T-cell (primary cell): ENCODE results near the gene TRIP6. TPM values are rescaled to one million over a fixed set of nuclear protein-coding genes. Genes with fewer than 3 reads are reported as not detected.

Experiments
- ATAC-seq, 4 experiments: fragments of 200-7000 bp in 3 of 4; fragments of 150-1000 bp in 1 of 4; cut with Tn5 transposase; replicated peaks in 1 of 4; 1 replicate in 3 of 4; 2 replicates in 1 of 4; pipeline ENCODE4 v1.10.0; 2021; ENCODE audit warnings: moderate library complexity in 3 of 4, mild to moderate bottlenecking in 2 of 4, moderate number of reproducible peaks in 1 of 4
- CTCF ChIA-PET, 2 donors: fragments of 300-600 bp; sonication (Branson Sonifier 250); formaldehyde crosslinking; loops; one replicate each; lab custom pipeline; 2022; ENCODE audit warnings: antibody characterized with exemption in 2 of 2; lab: Charles Lee
- POLR2A ChIA-PET, 2 donors: fragments of 300-600 bp; sonication (Branson Sonifier 250); formaldehyde crosslinking; loops; one replicate each; lab custom pipeline; 2022; ENCODE audit warnings: antibody characterized with exemption in 2 of 2; lab: Charles Lee
- DNase-seq, 35 experiments: peaks; one replicate each; pipeline versions ENCODE4 v3.0.0 to v3.0.0-alpha.2; 2013 to 2023
- H3K27ac ChIP-seq: one replicate; pipeline ENCODE4 v1.5.1; 2013; ENCODE audit warnings: low read length
- H3K27me3 ChIP-seq, 2 experiments: replicated peaks in 1 of 2; 1 replicate in 1 of 2; 2 replicates in 1 of 2; pipeline versions ENCODE4 v1.6.1 to v1.7.0; 2013; ENCODE audit warnings: low read length in 1 of 2, mixed read lengths in 1 of 2; ENCODE audit not compliant: control insufficient read depth in 2 of 2, insufficient read depth in 2 of 2; ENCODE audit errors: extremely low read depth in 1 of 2
- H3K36me3 ChIP-seq, 2 donors: 1 replicate in 1 of 2; 2 replicates in 1 of 2; pipeline versions ENCODE4 v1.6.1 to v1.7.0; 2013; ENCODE audit warnings: low read length in 1 of 2; ENCODE audit not compliant: control insufficient read depth in 2 of 2, insufficient read depth in 1 of 2; ENCODE audit errors: extremely low read depth in 1 of 2
- H3K4me1 ChIP-seq, 2 experiments: 1 replicate in 1 of 2; 2 replicates in 1 of 2; pipeline versions ENCODE4 v1.6.1 to v1.7.0; 2013; ENCODE audit warnings: low read length in 2 of 2, mixed read lengths in 1 of 2; ENCODE audit not compliant: insufficient read depth in 2 of 2, control insufficient read depth in 1 of 2; ENCODE audit errors: extremely low read depth in 1 of 2
- H3K4me3 ChIP-seq, 2 donors: 1 replicate in 1 of 2; 2 replicates in 1 of 2; pipeline versions ENCODE4 v1.5.1 to v1.7.0; 2013; ENCODE audit warnings: mild to moderate bottlenecking in 2 of 2, low read length in 1 of 2, moderate library complexity in 1 of 2; ENCODE audit not compliant: control insufficient read depth in 1 of 2; ENCODE audit errors: extremely low read depth in 1 of 2
- H3K9me3 ChIP-seq: 2 replicates; pipeline ENCODE4 v1.7.0; 2013
- H3K27ac Mint-ChIP-seq, 2 donors: one replicate each; pipeline ENCODE4 v1.8.0; 2020 to 2021; ENCODE audit warnings: mild to moderate bottlenecking in 2 of 2, mixed read lengths in 2 of 2
- H3K27me3 Mint-ChIP-seq, 2 donors: one replicate each; pipeline ENCODE4 v1.8.0; 2021 to 2022; ENCODE audit warnings: mixed read lengths in 2 of 2
- H3K36me3 Mint-ChIP-seq: one replicate; pipeline ENCODE4 v1.8.0; 2021; ENCODE audit warnings: mixed read lengths
- H3K4me1 Mint-ChIP-seq, 3 donors: one replicate each; pipeline ENCODE4 v1.8.0; 2020 to 2022; ENCODE audit warnings: mixed read lengths in 3 of 3, mild to moderate bottlenecking in 1 of 3
- H3K4me3 Mint-ChIP-seq, 3 donors: one replicate each; pipeline ENCODE4 v1.8.0; 2020 to 2022; ENCODE audit warnings: mild to moderate bottlenecking in 3 of 3, mixed read lengths in 3 of 3, moderate library complexity in 3 of 3
- H3K9me3 Mint-ChIP-seq, 3 donors: one replicate each; pipeline ENCODE4 v1.8.0; 2020 to 2022; ENCODE audit warnings: mixed read lengths in 3 of 3
- WGBS: methylation state at CpG from one replicate; pipeline ENCODE4 v1.1.5; 2013; ENCODE audit warnings: missing lambda C conversion rate; ENCODE audit not compliant: insufficient coverage; 5-methylcytosine and 5-hydroxymethylcytosine counted together
- total RNA-seq, 35 experiments: library from RNA in 6 of 35; stranded (reverse) in 6 of 35; fragments of 120-200 nt in 1 of 35; gene quantifications; one replicate each; pipeline versions ENCODE4 v1.2.1 to v1.2.4 and lab custom pipeline; 2013 to 2026

The TRIP6 gene
- total RNA-seq, 5 donors from 2014 or later (not counting 1 experiment from before 2014, with no cell fraction given): 5.6 to 14.6 (median 8.8) TPM

DNA sequence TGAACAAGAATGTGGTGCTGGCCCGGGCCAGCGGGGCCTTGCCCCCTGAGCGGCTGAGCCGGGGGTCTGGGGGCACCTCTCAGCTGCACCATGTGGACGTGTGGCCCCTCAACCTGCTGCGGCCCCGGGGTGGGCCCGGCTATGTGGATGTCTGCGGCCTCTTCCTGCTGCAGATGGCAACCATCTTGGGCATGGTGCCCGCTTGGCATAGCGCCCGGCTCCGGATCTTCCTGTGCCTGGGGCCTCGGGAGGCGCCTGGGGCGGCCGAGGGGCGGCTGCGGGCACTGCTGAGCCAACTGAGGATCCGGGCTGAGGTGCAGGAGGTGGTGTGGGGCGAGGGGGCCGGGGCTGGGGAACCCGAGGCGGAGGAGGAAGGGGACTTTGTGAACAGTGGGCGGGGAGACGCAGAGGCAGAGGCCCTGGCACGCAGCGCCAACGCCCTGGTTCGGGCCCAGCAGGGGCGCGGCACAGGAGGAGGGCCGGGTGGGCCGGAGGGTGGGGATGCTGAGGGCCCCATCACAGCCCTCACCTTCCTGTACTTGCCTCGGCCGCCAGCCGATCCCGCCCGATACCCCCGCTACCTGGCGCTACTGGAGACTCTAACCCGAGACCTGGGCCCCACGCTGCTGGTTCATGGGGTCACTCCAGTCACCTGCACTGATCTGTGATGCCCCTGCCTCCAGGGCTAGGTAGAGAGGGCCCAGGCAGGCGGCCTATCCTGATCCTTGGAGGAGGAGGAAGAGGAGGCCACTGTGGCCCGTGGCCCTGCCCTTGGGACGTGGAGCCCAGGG lies 1.1 kb upstream of the TRIP6 start:
- Mint-ChIP-seq H3K27ac (peak overlapping the region; percentile 44 to 70), H3K4me3 (peak overlapping the region; percentile 72 to 81 (median 75)), H3K9me3 (no peaks in the 10 kb centered on the region), H3K4me1 (peaks cover 14 to 17% (median 16%) of the 10 kb centered on the region in 3 donors), H3K27me3 (no peaks in the 10 kb centered on the region), H3K36me3 (peaks cover 19% of the 10 kb centered on the region)
- Histone ChIP-seq H3K36me3 (peaks cover 11 to 31% of the 10 kb centered on the region in 2 donors), H3K27me3 (no peaks in the 10 kb centered on the region), H3K9me3 (no peaks in the 10 kb centered on the region), H3K4me1 (peaks cover 5 to 22% of the 10 kb centered on the region in 2 experiments), H3K4me3 (peak overlapping the region; percentile 15 to 49), H3K27ac (peak overlapping the region; percentile 65)
- ChIA-PET POLR2A (no interaction called here), CTCF (no interaction called here)
- ATAC-seq: peak; percentile 67 to 74 (median 69)
- WGBS: 61% methylated on average over 39 of the region's 46 CpGs
- peak in 16 of 35 experiments; percentile 19 to 51 (median 34) for DNase-seq

DNA sequence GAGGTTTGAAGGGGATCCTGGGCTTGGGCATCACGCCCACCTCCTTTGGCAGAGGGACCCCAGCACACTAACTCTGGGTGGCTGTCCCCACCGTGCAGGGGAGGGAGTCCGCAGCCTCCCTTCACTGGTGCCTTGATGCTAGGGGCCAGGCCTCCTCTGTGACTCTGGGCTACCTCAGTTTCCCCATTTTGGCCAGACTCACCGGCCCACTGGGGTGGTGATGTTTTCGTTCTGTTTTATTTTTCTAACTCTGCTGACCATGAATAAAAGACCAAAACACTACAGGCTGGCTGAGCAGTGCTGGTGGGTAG lies 503 bp upstream of the TRIP6 start:
- CTCF ChIA-PET: no interaction called here
- DNase-seq: no peak
- H3K4me3 Mint-ChIP-seq: peak overlapping the region; percentile 72 to 81 (median 75)
- peaks cover 5 to 22% of the 10 kb centered on the region in 2 experiments for H3K4me1 ChIP-seq
- no peak for ATAC-seq
- no peaks in the 10 kb centered on the region for H3K9me3 Mint-ChIP-seq
- H3K9me3 ChIP-seq: no peaks in the 10 kb centered on the region
- peaks cover 19% of the 10 kb centered on the region for H3K36me3 Mint-ChIP-seq
- H3K4me3 ChIP-seq: peak overlapping the region; percentile 49 to 74
- POLR2A ChIA-PET: no interaction called here
- H3K27ac Mint-ChIP-seq: peak overlapping the region; percentile 86
- no peaks in the 10 kb centered on the region for H3K27me3 Mint-ChIP-seq
- WGBS: 83% methylated on average over 1 of the region's 5 CpGs
- no peaks in the 10 kb centered on the region for H3K27me3 ChIP-seq
- H3K4me1 Mint-ChIP-seq: peaks cover 14 to 17% (median 16%) of the 10 kb centered on the region in 3 donors
- H3K36me3 ChIP-seq: peaks cover 8 to 26% of the 10 kb centered on the region in 2 donors
- H3K27ac ChIP-seq: peak overlapping the region; percentile 65

DNA sequence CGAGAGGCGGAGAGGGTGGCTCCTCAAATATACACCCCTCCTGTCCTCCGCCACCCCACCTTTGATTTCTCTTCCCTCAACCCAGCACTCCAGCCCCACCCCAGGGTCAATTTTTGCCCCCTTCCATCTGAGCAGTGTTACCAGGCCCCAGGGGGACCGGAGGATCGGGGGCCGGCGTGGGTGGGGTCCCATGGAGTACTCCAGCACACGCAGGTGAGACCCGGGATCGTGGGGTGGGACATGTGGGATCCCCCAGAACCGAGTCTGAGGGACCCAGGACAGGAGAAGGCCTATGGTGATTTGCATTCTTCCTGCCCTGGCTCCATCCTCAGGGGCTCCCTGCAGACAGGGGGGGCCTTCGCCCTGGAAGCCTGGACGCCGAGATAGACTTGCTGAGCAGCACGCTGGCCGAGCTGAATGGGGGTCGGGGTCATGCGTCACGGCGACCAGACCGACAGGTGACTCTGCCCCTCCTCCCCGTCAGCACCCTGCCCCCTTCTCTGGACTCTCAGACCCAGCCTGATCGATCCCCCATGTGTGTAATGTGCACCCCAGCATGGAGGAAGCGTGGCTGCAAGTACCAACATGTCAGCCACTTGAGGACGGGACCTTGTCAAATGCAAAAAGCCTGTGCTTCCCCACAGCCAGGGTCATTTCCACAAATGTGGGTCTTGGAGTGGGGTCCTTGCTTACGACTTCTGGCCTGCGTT lies 744 bp downstream of the TRIP6 start:
- no peaks in the 10 kb centered on the region for H3K9me3 Mint-ChIP-seq
- H3K4me1 ChIP-seq: peaks cover 5 to 22% of the 10 kb centered on the region in 2 experiments
- peak overlapping the region; percentile 71 to 75 for H3K27ac Mint-ChIP-seq
- DNase-seq (no peak), ATAC-seq (no peak)
- peaks cover 14% of the 10 kb centered on the region for H3K36me3 Mint-ChIP-seq
- ChIA-PET CTCF (no interaction called here), POLR2A (no interaction called here)
- peak overlapping the region; percentile 43 to 72 (median 55) for H3K4me3 Mint-ChIP-seq
- H3K9me3 ChIP-seq: no peaks in the 10 kb centered on the region
- peak overlapping the region; percentile 65 for H3K27ac ChIP-seq
- H3K27me3 ChIP-seq: no peaks in the 10 kb centered on the region
- no peaks in the 10 kb centered on the region for H3K27me3 Mint-ChIP-seq
- WGBS: 68% methylated on average over 20 of the region's 27 CpGs
- H3K36me3 ChIP-seq: peaks cover 8 to 20% of the 10 kb centered on the region in 2 donors
- peak overlapping the region; percentile 49 to 74 for H3K4me3 ChIP-seq
- H3K4me1 Mint-ChIP-seq: peaks cover 9 to 17% (median 16%) of the 10 kb centered on the region in 3 donors

DNA sequence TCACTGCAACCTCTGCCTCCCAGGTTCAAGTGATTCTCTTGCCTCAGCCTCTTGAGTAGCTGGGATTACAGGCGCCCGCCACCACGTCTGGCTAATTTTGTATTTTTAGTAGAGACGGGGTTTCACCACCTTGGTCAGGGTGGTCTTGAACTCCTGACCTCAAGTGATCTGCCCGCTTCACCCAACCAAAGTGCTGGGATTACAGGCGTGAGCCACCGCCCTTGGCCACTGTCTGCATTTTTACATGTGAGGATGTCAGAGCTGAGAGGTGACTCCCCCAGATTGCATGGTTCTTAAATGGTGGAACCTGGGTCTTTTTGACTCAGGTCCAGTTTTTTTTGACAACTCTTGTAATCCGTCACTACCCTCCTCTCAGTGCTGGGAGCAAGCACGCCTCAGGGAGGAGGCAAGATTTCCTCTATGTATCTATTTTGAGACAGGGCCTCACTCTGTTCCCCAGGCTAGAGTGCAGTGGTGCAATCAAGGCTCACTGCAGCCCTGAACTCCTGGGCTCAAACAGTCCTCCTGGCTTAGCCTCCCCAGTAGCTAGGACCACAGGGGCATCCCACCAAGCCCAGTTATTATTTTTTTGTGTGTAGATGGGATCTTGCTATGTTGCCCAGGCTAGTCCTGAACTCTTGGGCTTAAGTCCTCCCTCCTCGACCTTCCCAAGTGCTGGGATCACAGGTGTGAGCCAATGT lies 6.6 kb downstream of the TRIP6 start:
- peak overlapping the region; percentile 95 to 98 for H3K27ac Mint-ChIP-seq
- ATAC-seq (no peak), DNase-seq (no peak)
- H3K36me3 Mint-ChIP-seq: peaks cover 19% of the 10 kb centered on the region
- ChIA-PET CTCF (interaction anchor here in 1 of 2 donors (1.6 to 2.4 kb wide), 2 partner anchors 21 to 168 kb away, joined by 6 to 8 read pairs; partner anchors contain the start of genes POP7 and SLC12A9), POLR2A (no interaction called here)
- H3K27ac ChIP-seq: peak overlapping the region; percentile 93
- no peaks in the 10 kb centered on the region for H3K9me3 Mint-ChIP-seq
- no peaks in the 10 kb centered on the region for H3K9me3 ChIP-seq
- peak overlapping the region; percentile 92 to 98 (median 98) for H3K4me3 Mint-ChIP-seq
- H3K4me1 Mint-ChIP-seq: peaks cover 39 to 45% (median 43%) of the 10 kb centered on the region in 3 donors
- H3K4me1 ChIP-seq: peaks cover 6 to 40% of the 10 kb centered on the region in 2 experiments
- peak overlapping the region in 1 of 2 donors; percentile 73 for H3K4me3 ChIP-seq
- H3K36me3 ChIP-seq: peaks cover 0 to 12% of the 10 kb centered on the region in 2 donors
- H3K27me3 ChIP-seq: no peaks in the 10 kb centered on the region
- 95% methylated on average over 8 of the region's 10 CpGs for WGBS
- H3K27me3 Mint-ChIP-seq: no peaks in the 10 kb centered on the region

DNA sequence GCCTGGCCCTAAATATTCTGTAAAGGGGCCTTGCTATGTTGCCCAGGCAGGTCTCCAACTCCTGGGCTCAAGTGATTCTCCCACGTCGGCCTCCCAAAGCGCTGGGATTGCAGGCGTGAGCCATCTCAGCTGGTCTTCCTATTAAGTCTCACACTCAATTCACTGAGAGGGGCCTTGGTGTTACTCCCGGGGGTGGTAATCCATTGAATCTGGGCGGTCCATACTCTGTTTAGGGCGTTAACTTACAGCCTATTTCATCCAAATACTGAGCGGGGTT lies 7.1 kb downstream of the TRIP6 start:
- H3K27ac Mint-ChIP-seq: peak overlapping the region; percentile 95 to 98
- Histone ChIP-seq H3K9me3 (no peaks in the 10 kb centered on the region), H3K4me1 (peaks cover 6 to 45% of the 10 kb centered on the region in 2 experiments), H3K4me3 (peak overlapping the region; percentile 59 to 73), H3K36me3 (peaks cover 0 to 14% of the 10 kb centered on the region in 2 donors), H3K27ac (peak overlapping the region; percentile 93), H3K27me3 (no peaks in the 10 kb centered on the region)
- H3K9me3 Mint-ChIP-seq: no peaks in the 10 kb centered on the region
- H3K27me3 Mint-ChIP-seq: no peaks in the 10 kb centered on the region
- H3K36me3 Mint-ChIP-seq: peaks cover 19% of the 10 kb centered on the region
- WGBS: 64% methylated on average over 3 of the region's 8 CpGs
- peak in 1 of 4 experiments; percentile 3 for ATAC-seq
- DNase-seq: no peak
- POLR2A ChIA-PET: no interaction called here
- CTCF ChIA-PET: interaction anchor here in 1 of 2 donors (1.6 to 2.4 kb wide), 2 partner anchors 22 to 168 kb away, joined by 6 to 8 read pairs; partner anchors contain the start of genes POP7 and SLC12A9
- H3K4me1 Mint-ChIP-seq: peaks cover 44 to 50% (median 48%) of the 10 kb centered on the region in 3 donors
- H3K4me3 Mint-ChIP-seq: peak overlapping the region; percentile 92 to 98 (median 98)
